Choroid plexus epithelial cell (primary cell): ENCODE measurements around the gene NKD2.

Experiments
- DNase-seq: peaks from one replicate; pipeline ENCODE4 v3.0.0-alpha.2; 2010; ENCODE audit warnings: low read depth
- H3K4me3 ChIP-seq: 2 replicates; pipeline ENCODE4 v1.5.1; 2011; ENCODE audit warnings: low read depth, mild to moderate bottlenecking, control low read depth, low read length, moderate library complexity
- TF ChIP-seq, protein P1 (sequence below): conservative IDR thresholded peaks from 2 replicates; pipeline ENCODE4 v1.5.1; 2011; ENCODE audit warnings: low read depth, mild to moderate bottlenecking, control low read depth, inconsistent platforms, low read length, moderate library complexity

Gene NKD2

GRCh38 chr5:1005904-1006655 lies 2.5 kb upstream of the NKD2 start:
- no peak overlapping the region for H3K4me3 ChIP-seq
- no peak for DNase-seq

DNA sequence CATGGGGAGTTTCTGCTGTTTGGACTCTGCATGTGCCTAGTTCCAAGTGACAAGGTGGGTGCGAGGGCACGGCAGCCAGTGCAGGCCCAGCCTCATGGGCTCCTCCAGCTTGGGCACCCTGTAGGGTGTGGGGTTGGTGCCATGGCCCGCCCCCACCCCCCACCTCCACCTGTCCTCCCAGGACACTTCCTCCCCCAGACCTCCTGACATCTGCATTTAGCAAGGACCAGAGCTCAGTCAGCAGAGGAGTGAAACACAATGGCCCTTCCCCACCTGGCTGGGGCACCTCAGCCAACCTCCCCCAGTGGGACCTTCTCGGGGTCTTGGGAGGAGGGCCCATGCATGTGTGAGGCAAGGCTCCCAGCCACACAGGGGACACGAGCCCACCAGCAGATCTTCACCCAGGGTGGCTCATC lies 1.9 kb upstream of the NKD2 start:
- no peak overlapping the region for H3K4me3 ChIP-seq
- TF ChIP-seq, protein P1, sequence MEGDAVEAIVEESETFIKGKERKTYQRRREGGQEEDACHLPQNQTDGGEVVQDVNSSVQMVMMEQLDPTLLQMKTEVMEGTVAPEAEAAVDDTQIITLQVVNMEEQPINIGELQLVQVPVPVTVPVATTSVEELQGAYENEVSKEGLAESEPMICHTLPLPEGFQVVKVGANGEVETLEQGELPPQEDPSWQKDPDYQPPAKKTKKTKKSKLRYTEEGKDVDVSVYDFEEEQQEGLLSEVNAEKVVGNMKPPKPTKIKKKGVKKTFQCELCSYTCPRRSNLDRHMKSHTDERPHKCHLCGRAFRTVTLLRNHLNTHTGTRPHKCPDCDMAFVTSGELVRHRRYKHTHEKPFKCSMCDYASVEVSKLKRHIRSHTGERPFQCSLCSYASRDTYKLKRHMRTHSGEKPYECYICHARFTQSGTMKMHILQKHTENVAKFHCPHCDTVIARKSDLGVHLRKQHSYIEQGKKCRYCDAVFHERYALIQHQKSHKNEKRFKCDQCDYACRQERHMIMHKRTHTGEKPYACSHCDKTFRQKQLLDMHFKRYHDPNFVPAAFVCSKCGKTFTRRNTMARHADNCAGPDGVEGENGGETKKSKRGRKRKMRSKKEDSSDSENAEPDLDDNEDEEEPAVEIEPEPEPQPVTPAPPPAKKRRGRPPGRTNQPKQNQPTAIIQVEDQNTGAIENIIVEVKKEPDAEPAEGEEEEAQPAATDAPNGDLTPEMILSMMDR = no peak
- no peak for DNase-seq

More at GRCh38 chr5:1005904-1006655, 2.5 kb upstream of the NKD2 start:
- TF ChIP-seq, protein P1 = no peak

GRCh38 chr5:1007221-1007680 lies 1.4 kb upstream of the NKD2 start:
- H3K4me3 ChIP-seq = no peak overlapping the region
- no peak for DNase-seq
- TF ChIP-seq, protein P1 = no peak

DNA sequence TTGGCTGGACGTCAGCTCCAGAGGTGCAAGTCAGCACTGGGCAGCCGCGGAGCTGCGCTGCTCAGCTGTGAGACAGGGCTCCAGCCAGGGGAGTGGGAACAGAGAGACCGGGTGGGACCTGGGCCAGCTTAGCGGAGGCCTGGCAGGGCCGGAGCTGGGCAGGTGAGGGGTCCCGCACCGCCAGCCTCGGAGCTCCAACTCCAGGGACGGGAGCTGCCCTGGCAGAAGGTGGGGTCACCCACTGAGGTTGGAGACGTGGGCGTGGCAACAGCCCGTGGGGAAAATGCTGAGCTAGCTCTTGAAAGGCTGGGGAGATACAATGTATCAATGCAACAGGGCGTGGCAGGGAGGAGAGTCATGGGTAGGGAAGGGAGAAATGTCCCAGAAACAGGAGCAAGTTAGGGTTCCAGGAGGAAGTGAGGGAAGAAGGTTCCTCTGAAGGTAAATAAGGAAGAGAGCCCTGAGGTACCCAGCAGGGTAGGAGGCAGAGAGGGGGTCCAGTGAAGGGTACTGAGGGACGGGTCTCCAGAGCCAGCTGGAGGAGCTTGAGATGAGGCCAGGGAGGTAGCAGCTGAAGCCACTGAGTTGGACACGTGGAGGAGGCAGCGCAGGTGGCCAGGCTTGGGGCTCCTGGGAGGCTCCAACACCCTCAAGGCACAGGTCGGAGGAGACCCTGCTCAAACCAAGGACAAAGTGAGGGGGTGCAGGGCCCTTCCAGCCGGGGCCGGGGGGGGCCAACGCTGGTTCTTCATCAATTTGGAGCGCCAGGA lies 736 bp upstream of the NKD2 start:
- TF ChIP-seq, protein P1 = no peak
- DNase-seq = no peak
- no peak overlapping the region for H3K4me3 ChIP-seq

DNA sequence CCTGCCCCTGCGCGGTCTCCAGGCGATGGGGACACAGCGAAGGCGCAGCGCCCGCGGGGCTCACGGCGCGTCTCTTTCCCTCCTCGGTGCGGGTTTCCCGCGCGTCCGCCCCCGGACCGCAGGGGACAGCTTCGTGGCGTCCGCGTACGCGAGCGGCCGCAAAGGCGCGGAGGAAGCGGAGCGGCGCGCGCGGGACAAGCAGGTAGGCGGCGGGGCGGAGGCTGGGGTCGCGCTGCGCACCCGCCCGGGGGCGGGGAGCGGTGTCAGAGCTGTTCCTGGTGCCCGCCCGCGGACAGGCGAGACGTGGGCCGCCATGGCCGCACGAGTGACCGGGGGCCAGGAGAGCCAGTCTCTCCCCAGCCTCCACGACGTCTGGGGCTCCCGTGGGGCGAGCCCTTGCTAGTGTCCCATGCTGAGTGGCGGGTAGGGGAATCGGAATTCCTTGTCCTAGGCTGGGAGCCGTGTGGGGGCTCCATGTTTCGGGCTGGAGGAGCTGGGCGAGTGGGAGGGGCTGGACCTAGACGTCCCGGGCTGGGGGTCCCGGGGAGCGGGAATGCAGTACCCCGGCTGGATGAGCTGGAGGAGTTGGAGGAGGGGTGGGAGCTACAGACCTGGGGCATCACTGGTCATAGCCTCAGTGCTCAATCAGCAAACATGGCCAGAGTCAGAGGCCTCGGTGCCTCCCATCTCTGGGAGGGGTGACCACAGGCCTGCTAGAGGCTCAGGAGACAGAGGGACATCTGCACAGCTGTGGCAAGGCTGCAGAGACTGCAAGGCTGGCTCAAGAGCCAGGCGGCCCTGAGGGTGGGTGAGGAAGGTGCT lies 968 bp downstream of the NKD2 start:
- no peak overlapping the region for H3K4me3 ChIP-seq
- TF ChIP-seq, protein P1 = no peak
- DNase-seq = no peak

DNA sequence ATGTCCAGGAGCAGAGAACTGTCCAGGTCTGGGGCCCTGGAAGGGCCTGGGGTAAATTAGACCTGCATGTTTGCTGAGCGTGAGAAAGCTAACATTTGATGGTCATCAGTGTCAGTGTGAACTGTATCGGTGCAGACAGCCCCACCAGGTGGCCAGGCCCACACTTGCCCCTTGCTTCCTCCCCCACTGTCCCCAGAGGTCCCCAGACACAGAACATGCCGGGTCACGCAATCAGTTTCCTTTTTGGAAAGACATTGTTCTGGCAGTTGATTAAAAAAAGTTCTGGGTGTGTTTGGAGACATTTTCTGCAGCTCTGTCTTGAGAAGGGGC lies 1.5 kb downstream of the NKD2 start:
- H3K4me3 ChIP-seq = no peak overlapping the region
- no peak for DNase-seq
- TF ChIP-seq, protein P1 = no peak
